ENCODE results near the gene UNKL. TPM values are rescaled to one million over a fixed set of nuclear protein-coding genes. Genes with fewer than 3 reads are reported as not detected.

Gene UNKL
- total RNA-seq, 1 donor from 2014 or later = 19.9 TPM

DNA sequence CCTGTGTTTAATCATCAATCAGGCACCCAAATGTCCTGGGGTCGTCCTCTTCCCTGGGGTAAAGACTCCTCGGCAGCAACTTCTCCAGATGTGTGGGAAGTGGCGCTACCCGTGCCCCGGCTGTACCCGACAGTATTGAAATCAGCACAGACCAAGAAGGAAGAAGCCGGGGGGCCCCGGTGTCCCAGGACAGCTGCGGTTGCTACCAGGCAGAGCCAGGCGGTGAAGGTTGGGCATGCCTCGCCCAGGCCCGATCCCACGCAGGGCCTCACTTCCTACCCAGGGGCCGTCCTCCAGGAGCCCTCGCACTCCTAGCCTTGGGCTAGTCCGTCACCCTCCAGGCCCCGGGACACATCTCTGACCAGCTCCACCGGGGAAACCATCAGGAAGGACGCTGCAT lies 38.8 kb upstream of the UNKL start:
- Histone ChIP-seq H3K27me3 (no peaks in the 10 kb centered on the region), H3K36me3 (peaks cover 88% of the 10 kb centered on the region), H3K27ac (no peak overlapping the region), H3K4me1 (no peaks in the 10 kb centered on the region), H3K4me3 (no peak overlapping the region), H3K9me3 (no peaks in the 10 kb centered on the region)
- intact Hi-C loops (cut with DNase I) = no loop called here
- DNase-seq = no peak
- no peak for TF ChIP-seq CTCF (IDR thresholded peaks at IDR 0.05)
- no peak for ATAC-seq

DNA sequence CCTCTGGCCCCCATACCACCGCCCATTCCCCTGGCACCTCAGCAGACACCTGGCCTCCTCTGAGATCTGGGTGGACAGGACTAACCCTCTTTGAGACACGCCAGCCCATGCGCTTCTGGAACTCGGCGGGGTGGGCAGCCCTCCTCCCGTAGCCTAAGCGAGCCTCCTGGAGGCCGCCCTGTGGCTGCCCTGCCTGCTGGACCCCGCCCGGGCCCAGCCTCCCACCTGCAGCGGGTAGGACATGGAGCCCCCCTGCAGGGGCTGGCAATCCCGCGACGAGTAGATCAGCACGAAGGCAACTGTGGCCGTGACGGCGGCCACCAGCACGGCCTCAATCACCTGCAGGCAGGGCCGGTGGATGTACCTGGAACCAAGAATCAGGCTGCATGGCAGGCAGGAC lies 38.0 kb upstream of the UNKL start:
- DNase-seq (no peak), ATAC-seq (no peak)
- Histone ChIP-seq H3K9me3 (no peaks in the 10 kb centered on the region), H3K27me3 (no peaks in the 10 kb centered on the region), H3K36me3 (peaks cover 88% of the 10 kb centered on the region), H3K4me3 (no peak overlapping the region), H3K4me1 (no peaks in the 10 kb centered on the region), H3K27ac (no peak overlapping the region)
- intact Hi-C loops (cut with DNase I) = no loop called here
- no peak for TF ChIP-seq CTCF (IDR thresholded peaks at IDR 0.05)

GRCh38 chr16:1451702-1452392 lies 37.3 kb upstream of the UNKL start:
- Histone ChIP-seq H3K4me3 (no peak overlapping the region), H3K27me3 (no peaks in the 10 kb centered on the region), H3K36me3 (peaks cover 83% of the 10 kb centered on the region), H3K9me3 (no peaks in the 10 kb centered on the region), H3K4me1 (no peaks in the 10 kb centered on the region), H3K27ac (no peak overlapping the region)
- ATAC-seq (no peak), DNase-seq (no peak)
- no peak for TF ChIP-seq CTCF (IDR thresholded peaks at IDR 0.05)
- intact Hi-C loops (cut with DNase I) = no loop called here

- Histone ChIP-seq H3K27me3 (no peaks in the 10 kb centered on the region), H3K4me3 (no peak overlapping the region), H3K4me1 (no peaks in the 10 kb centered on the region), H3K27ac (no peak overlapping the region), H3K36me3 (peaks cover 77% of the 10 kb centered on the region), H3K9me3 (no peaks in the 10 kb centered on the region)
- ATAC-seq (no peak), DNase-seq (no peak)
- TF ChIP-seq CTCF (IDR thresholded peaks at IDR 0.05) = no peak
- intact Hi-C loops (cut with DNase I) = no loop called here
Observed at GRCh38 chr16:1450841-1451240, 36.3 kb upstream of the UNKL start.

DNA sequence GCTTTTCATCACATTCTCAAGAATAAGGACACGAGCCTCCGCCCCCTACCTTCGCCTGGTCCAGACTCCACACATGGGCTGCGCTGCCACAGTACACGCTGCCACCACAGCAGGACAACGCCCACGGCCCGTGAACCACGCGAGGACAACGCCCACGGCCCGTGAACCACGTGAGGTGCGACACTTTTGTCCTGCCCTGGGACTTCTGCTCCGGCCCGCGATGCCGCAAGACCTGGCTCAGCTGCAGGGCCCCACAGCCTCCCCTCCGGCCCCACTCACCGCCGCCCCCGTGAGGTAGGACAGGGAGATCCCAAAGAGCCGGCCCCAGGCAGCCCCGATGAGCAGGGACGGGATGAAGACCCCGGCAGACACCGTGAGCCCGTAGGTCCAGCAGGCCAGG lies 35.7 kb upstream of the UNKL start:
- Histone ChIP-seq H3K27ac (no peak overlapping the region), H3K4me1 (no peaks in the 10 kb centered on the region), H3K36me3 (peaks cover 74% of the 10 kb centered on the region), H3K9me3 (no peaks in the 10 kb centered on the region), H3K4me3 (no peak overlapping the region), H3K27me3 (no peaks in the 10 kb centered on the region)
- no peak for ATAC-seq
- intact Hi-C loops (cut with DNase I) = no loop called here
- no peak for DNase-seq
- TF ChIP-seq CTCF (IDR thresholded peaks at IDR 0.05) = no peak
